Keratinocyte (primary cell): ENCODE data around the gene TSEN34. TPM values are rescaled to one million over a fixed set of nuclear protein-coding genes. Genes with fewer than 3 reads are reported as not detected.
"Not testable (repeated sequence)": the region's sequence is repeated elsewhere in the genome, so short reads cannot be mapped to it uniquely, and the experiment has no call there.

Experiments used
- DNase-seq: peaks from one replicate; pipeline ENCODE4 v3.0.0-alpha.2; 2011; ENCODE audit warnings: low read depth, missing footprints, low spot score
- FAIRE-seq: peaks from 2 replicates; lab custom pipeline; 2011; peaks lifted over from hg19 to GRCh38; lab: Jason Lieb, UNC
- H2AFZ ChIP-seq: 2 replicates; pipeline ENCODE4 v1.6.0; 2012; ENCODE audit warnings: low read length, control low read depth, inconsistent platforms; ENCODE audit not compliant: control insufficient read depth
- H3K27ac ChIP-seq: 2 replicates; pipeline ENCODE4 v1.5.1; 2011; ENCODE audit warnings: low read length; ENCODE audit not compliant: control insufficient read depth, insufficient read depth
- H3K27me3 ChIP-seq: 3 replicates; pipeline ENCODE4 v1.6.0; 2011; ENCODE audit warnings: low read length; ENCODE audit not compliant: control insufficient read depth, insufficient read depth; ENCODE audit errors: extremely low read depth
- H3K36me3 ChIP-seq, 2 experiments: 2 replicates in 1 of 2; 3 replicates in 1 of 2; pipeline ENCODE4 v1.5.1; 2011; ENCODE audit warnings: low read length in 2 of 2, mild to moderate bottlenecking in 1 of 2; ENCODE audit not compliant: control insufficient read depth in 2 of 2, insufficient read depth in 2 of 2; ENCODE audit errors: extremely low read depth in 1 of 2
- H3K4me1 ChIP-seq: 3 replicates; pipeline ENCODE4 v1.5.1; 2011; ENCODE audit warnings: low read length; ENCODE audit not compliant: control insufficient read depth, insufficient read depth; ENCODE audit errors: extremely low read depth
- H3K4me2 ChIP-seq: 3 replicates; pipeline ENCODE4 v1.6.0; 2011; ENCODE audit warnings: low read depth, low read length; ENCODE audit not compliant: control insufficient read depth, insufficient read depth; ENCODE audit errors: extremely low read depth
- H3K4me3 ChIP-seq, 3 experiments: fragments of 200-600 bp in 1 of 3; sonication (generic) in 1 of 3; 2 replicates in 2 of 3; 3 replicates in 1 of 3; pipeline ENCODE4 v1.5.1; 2011 to 2016; ENCODE audit warnings: low read length in 3 of 3, mild to moderate bottlenecking in 3 of 3, control low read depth in 2 of 3, inconsistent platforms in 1 of 3, low read depth in 1 of 3, mixed read lengths in 1 of 3, mixed run types in 1 of 3, moderate library complexity in 1 of 3; ENCODE audit not compliant: control insufficient read depth in 2 of 3, insufficient read depth in 2 of 3; ENCODE audit errors: extremely low read depth in 1 of 3
- H3K79me2 ChIP-seq: 2 replicates; pipeline ENCODE4 v1.6.0; 2012; ENCODE audit warnings: low read length; ENCODE audit not compliant: control insufficient read depth, insufficient read depth
- H3K9ac ChIP-seq: 3 replicates; pipeline ENCODE4 v1.6.0; 2011; ENCODE audit warnings: low read length; ENCODE audit not compliant: control insufficient read depth, insufficient read depth; ENCODE audit errors: extremely low read depth
- H3K9me1 ChIP-seq: 3 replicates; pipeline ENCODE4 v1.6.0; 2011; ENCODE audit warnings: low read length; ENCODE audit not compliant: control insufficient read depth, insufficient read depth; ENCODE audit errors: extremely low read depth
- H3K9me3 ChIP-seq: 2 replicates; pipeline ENCODE4 v1.5.1; 2012; ENCODE audit warnings: low read depth, low read length; ENCODE audit not compliant: control insufficient read depth
- H4K20me1 ChIP-seq: 3 replicates; pipeline ENCODE4 v1.6.0; 2011; ENCODE audit warnings: low read length; ENCODE audit not compliant: control insufficient read depth, insufficient read depth; ENCODE audit errors: extremely low read depth
- CTCF ChIP-seq, 3 experiments: IDR thresholded peaks in 1 of 3; conservative IDR thresholded peaks in 1 of 3; optimal IDR thresholded peaks in 1 of 3; 2 replicates in 2 of 3; 3 replicates in 1 of 3; pipeline versions ENCODE3 to v1.5.1; 2011; ENCODE audit warnings: low read length in 3 of 3, mild to moderate bottlenecking in 3 of 3, moderate library complexity in 2 of 3, control low read depth in 1 of 3, inconsistent platforms in 1 of 3; ENCODE audit not compliant: insufficient read depth in 2 of 3; ENCODE audit errors: extremely low read depth in 1 of 3
- EZH2 ChIP-seq: IDR thresholded peaks from one replicate; pipeline ENCODE4 v1.6.1; 2012; ENCODE audit warnings: inconsistent platforms, mild to moderate bottlenecking, low read length, moderate library complexity
- dilution Hi-C: fragments of 300-500 bp; cut with MboI; formaldehyde crosslinking; loops from one replicate; pipeline ENCODE4 v1.7.0; 2020; ENCODE audit warnings: low sequenced_read_pairs; ENCODE audit not compliant: extremely low pct_ligation_motif_present
- polyA plus RNA-seq, 5 experiments: library from polyadenylated mRNA; depleted of rRNA in 3 of 5; stranded (reverse) in 3 of 5; stranded (forward) in 1 of 5; unstranded in 1 of 5; fragments of >200 nt; gene quantifications; 1 replicate in 1 of 5; 2 replicates in 3 of 5; 3 replicates in 1 of 5; pipeline versions ENCODE4 v1.2.1 to v1.2.3, GENCODE V29; 2011 to 2012; ENCODE audit warnings: missing spikeins in 2 of 5, low read depth in 1 of 5, low replicate concordance in 1 of 5

TSEN34 gene
- polyA plus RNA-seq, 1 donor (not counting 4 experiments of a cell fraction or from before 2014, with no cell fraction given), result 36.5 TPM

- Histone ChIP-seq H3K36me3 (no peaks in the 10 kb centered on the region), H3K9me1 (no peaks in the 10 kb centered on the region), H4K20me1 (no peaks in the 10 kb centered on the region), H3K9me3 (no peaks in the 10 kb centered on the region), H3K27ac (no peak overlapping the region), H3K9ac (no peak overlapping the region), H3K4me1 (no peaks in the 10 kb centered on the region), H3K4me3 (no peak overlapping the region), H2AFZ (no peak overlapping the region), H3K4me2 (no peak overlapping the region), H3K79me2 (no peaks in the 10 kb centered on the region), H3K27me3 (peaks cover 4% of the 10 kb centered on the region)
- FAIRE-seq (no peak), DNase-seq (no peak)
- TF ChIP-seq EZH2 (no peak), CTCF (optimal IDR thresholded peaks at IDR 0.05 in 1 of 3, IDR thresholded peaks at IDR 0.05 in 1 of 3, conservative IDR thresholded peaks at IDR 0.05 in 1 of 3; ENCODE audit: extremely low read depth in 1 of 3, insufficient read depth in 2 of 3, low read length in 3 of 3) (no peak)
- dilution Hi-C loops, result no loop called here
These were observed 28.0 kb downstream of the TSEN34 start for GRCh38 chr19:54218960-54219661.

- H3K27me3 ChIP-seq, dilution Hi-C loops: not testable (repeated sequence)
These were observed 28.6 kb downstream of the TSEN34 start for GRCh38 chr19:54219702-54220101.

GRCh38 chr19:54221947-54222346 lies 30.8 kb downstream of the TSEN34 start:
- H3K4me2 ChIP-seq, H3K79me2 ChIP-seq, H3K9ac ChIP-seq, H3K27me3 ChIP-seq, H4K20me1 ChIP-seq, H3K36me3 ChIP-seq, dilution Hi-C loops, FAIRE-seq, H3K9me3 ChIP-seq, H2AFZ ChIP-seq, H3K9me1 ChIP-seq, H3K27ac ChIP-seq, H3K4me1 ChIP-seq, H3K4me3 ChIP-seq, DNase-seq: not testable (repeated sequence)

More at GRCh38 chr19:54219702-54220101, 28.6 kb downstream of the TSEN34 start:
- not testable (repeated sequence) for H3K4me1 ChIP-seq, H4K20me1 ChIP-seq, H3K79me2 ChIP-seq, H3K9me1 ChIP-seq, H3K4me3 ChIP-seq, H2AFZ ChIP-seq, H3K27ac ChIP-seq, H3K9me3 ChIP-seq, H3K36me3 ChIP-seq, H3K9ac ChIP-seq, H3K4me2 ChIP-seq, FAIRE-seq, DNase-seq

GRCh38 chr19:54222474-54223276 lies 31.6 kb downstream of the TSEN34 start, which contains the start of gene LILRB3:
TSS of gene LILRB3 (minus strand) at chr19:54223007. CDS start at chr19:54222976, 31 bp downstream.
- H3K4me3 ChIP-seq, H3K4me2 ChIP-seq, H4K20me1 ChIP-seq, H3K4me1 ChIP-seq, H3K9me3 ChIP-seq, dilution Hi-C loops, DNase-seq, H2AFZ ChIP-seq, H3K36me3 ChIP-seq, H3K27me3 ChIP-seq, H3K27ac ChIP-seq, H3K79me2 ChIP-seq, FAIRE-seq, H3K9me1 ChIP-seq, H3K9ac ChIP-seq: not testable (repeated sequence)
